ENCODE measurements around the gene XPC. TPM values are rescaled to one million over a fixed set of nuclear protein-coding genes. Genes with fewer than 3 reads are reported as not detected.

The XPC gene
- polyA plus RNA-seq, 1 donor from 2014 or later, result 21.9 TPM

- no peaks in the 10 kb centered on the region for H3K9me2 ChIP-seq (ENCODE audit: insufficient read depth, low read length)
- H3K4me3 ChIP-seq (ENCODE audit: low read length), result peak overlapping the region; percentile 96
- no peaks in the 10 kb centered on the region for H3K9me3 ChIP-seq (ENCODE audit: low read length)
- peaks cover 37% of the 10 kb centered on the region for H3K79me2 ChIP-seq (replicated peaks; ENCODE audit: insufficient read depth, low read length)
- H3K36me3 ChIP-seq (ENCODE audit: insufficient read depth, low read length), result peaks cover 9% of the 10 kb centered on the region
- no peak overlapping the region for H3K9ac ChIP-seq (ENCODE audit: low read length)
- no peak for TF ChIP-seq MXI1 (conservative IDR thresholded peaks at IDR 0.05; ENCODE audit: poor library complexity, severe bottlenecking)
- no peak for TF ChIP-seq TAF1 (IDR thresholded peaks at IDR 0.05; ENCODE audit: low read depth)
- TF ChIP-seq EP300 (conservative IDR thresholded peaks at IDR 0.05; ENCODE audit: poor library complexity, severe bottlenecking), result no peak
- TF ChIP-seq CTCF (IDR thresholded peaks at IDR 0.05; ENCODE audit: poor library complexity, severe bottlenecking), result no peak
- TF ChIP-seq RAD21 (conservative IDR thresholded peaks at IDR 0.05), result no peak
- TF ChIP-seq REST (IDR thresholded peaks at IDR 0.05; ENCODE audit: borderline replicate concordance), result no peak
- no peak for TF ChIP-seq POLR2AphosphoS5 (IDR thresholded peaks at IDR 0.05)
- TF ChIP-seq SMC3 (conservative IDR thresholded peaks at IDR 0.05; ENCODE audit: poor library complexity), result no peak
- TF ChIP-seq EZH2 (IDR thresholded peaks at IDR 0.05; ENCODE audit: borderline replicate concordance, insufficient read depth, low read length, poor library complexity, severe bottlenecking), result no peak
- no peak overlapping the region for H3K27ac ChIP-seq (ENCODE audit: low read length)
- H3F3A ChIP-seq (ENCODE audit: insufficient read depth, low read length, poor library complexity, severe bottlenecking), result no peaks in the 10 kb centered on the region
- H2AFZ ChIP-seq (ENCODE audit: low read depth, low read length), result no peak overlapping the region
- H3K4me2 ChIP-seq (ENCODE audit: low read length), result peak overlapping the region; percentile 65
- H3K27me3 ChIP-seq (ENCODE audit: insufficient read depth, low read depth, low read length), result no peaks in the 10 kb centered on the region
- H4K20me1 ChIP-seq (ENCODE audit: insufficient read depth), result no peaks in the 10 kb centered on the region
Observed at GRCh38 chr3:14126887-14127505, 51.4 kb downstream of the XPC start.

GRCh38 chr3:14126017-14126886 is 52.1 kb downstream of the XPC start:
- H3K9me2 ChIP-seq (ENCODE audit: insufficient read depth, low read length), result no peaks in the 10 kb centered on the region
- no peak overlapping the region for H2AFZ ChIP-seq (ENCODE audit: low read depth, low read length)
- no peaks in the 10 kb centered on the region for H3K9me3 ChIP-seq (ENCODE audit: low read length)
- peak overlapping the region; percentile 96 for H3K4me3 ChIP-seq (ENCODE audit: low read length)
- no peak for TF ChIP-seq SMC3 (conservative IDR thresholded peaks at IDR 0.05; ENCODE audit: poor library complexity)
- no peak for TF ChIP-seq RAD21 (conservative IDR thresholded peaks at IDR 0.05)
- TF ChIP-seq POLR2AphosphoS5 (IDR thresholded peaks at IDR 0.05), result no peak
- no peak for TF ChIP-seq TAF1 (IDR thresholded peaks at IDR 0.05; ENCODE audit: low read depth)
- no peak for TF ChIP-seq EZH2 (IDR thresholded peaks at IDR 0.05; ENCODE audit: borderline replicate concordance, insufficient read depth, low read length, poor library complexity, severe bottlenecking)
- no peak for TF ChIP-seq EP300 (conservative IDR thresholded peaks at IDR 0.05; ENCODE audit: poor library complexity, severe bottlenecking)
- no peak for TF ChIP-seq REST (IDR thresholded peaks at IDR 0.05; ENCODE audit: borderline replicate concordance)
- no peak for TF ChIP-seq CTCF (IDR thresholded peaks at IDR 0.05; ENCODE audit: poor library complexity, severe bottlenecking)
- TF ChIP-seq MXI1 (conservative IDR thresholded peaks at IDR 0.05; ENCODE audit: poor library complexity, severe bottlenecking), result no peak
- H3K27ac ChIP-seq (ENCODE audit: low read length), result peak overlapping the region; percentile 84
- peaks cover 37% of the 10 kb centered on the region for H3K79me2 ChIP-seq (replicated peaks; ENCODE audit: insufficient read depth, low read length)
- peak overlapping the region; percentile 94 for H3K9ac ChIP-seq (ENCODE audit: low read length)
- no peaks in the 10 kb centered on the region for H4K20me1 ChIP-seq (ENCODE audit: insufficient read depth)
- peaks cover 9% of the 10 kb centered on the region for H3K36me3 ChIP-seq (ENCODE audit: insufficient read depth, low read length)
- no peaks in the 10 kb centered on the region for H3K27me3 ChIP-seq (ENCODE audit: insufficient read depth, low read depth, low read length)
- no peaks in the 10 kb centered on the region for H3F3A ChIP-seq (ENCODE audit: insufficient read depth, low read length, poor library complexity, severe bottlenecking)
- H3K4me2 ChIP-seq (ENCODE audit: low read length), result peak overlapping the region; percentile 65
